HCT116 (cell line): ENCODE measurements around the gene GBP6. TPM values are rescaled to one million over a fixed set of nuclear protein-coding genes. Genes with fewer than 3 reads are reported as not detected.

Experiments used
- ATAC-seq: fragments of 200-7000 bp; cut with Tn5 transposase; 2 replicates; pipeline ENCODE4 v1.9.1; 2020; ENCODE audit warnings: mild to moderate bottlenecking, moderate library complexity
- BruUV-seq: library from RNA; stranded (reverse); fragments of 400-500 nt; replicated peaks from 2 replicates; lab custom pipeline; 2021; lab: Mats Ljungman, UMichigan
- CTCF ChIA-PET: fragments of 300-600 bp; sonication (Branson Sonifier 250); formaldehyde crosslinking; loops from one replicate; lab custom pipeline; 2021; ENCODE audit warnings: antibody characterized with exemption; lab: Charles Lee
- POLR2A ChIA-PET: fragments of 300-600, 350-600 bp; sonication (Branson Sonifier 250); formaldehyde crosslinking; loops from one replicate; lab custom pipeline; 2021; ENCODE audit warnings: antibody characterized with exemption; lab: Charles Lee
- RAD21 ChIA-PET, 2 experiments: fragments of 300-600 bp; sonication (Branson Sonifier 250); formaldehyde crosslinking; loops; one replicate each; lab custom pipeline; 2023; ENCODE audit warnings: low total read pairs in 2 of 2; ENCODE audit not compliant: uncharacterized antibody in 2 of 2, unreplicated experiment in 2 of 2, low non-redundant PET in 1 of 2; lab: Charles Lee
- DNase-seq: peaks from one replicate; pipeline ENCODE4 v3.0.0-alpha.2; 2010; ENCODE audit warnings: low read depth, low spot score
- H2AFZ ChIP-seq: fragments of 200-600 bp; shearing (Covaris generic), sonication (generic); 2 replicates; pipeline ENCODE4 v1.6.1; 2017; ENCODE audit warnings: low read depth, mixed run types, mixed read lengths, antibody characterized with exemption, low read length; ENCODE audit not compliant: poor library complexity, severe bottlenecking
- H3K27ac ChIP-seq: 2 replicates; pipeline ENCODE4 v1.5.1; 2012; ENCODE audit warnings: low read depth, low read length
- H3K27me3 ChIP-seq: fragments of 200-600 bp; sonication (generic); 2 replicates; pipeline ENCODE4 v1.6.1; 2016; ENCODE audit warnings: mixed run types, low read length, mixed read lengths; ENCODE audit not compliant: insufficient read depth
- H3K36me3 ChIP-seq, 2 experiments: fragments of 200-500 bp in 1 of 2; fragments of 200-600 bp in 1 of 2; sonication (Bioruptor generic) in 1 of 2; sonication (generic) in 1 of 2; 2 replicates each; pipeline versions ENCODE4 v1.5.1 to v1.6.1; 2014 to 2016; ENCODE audit warnings: low read length in 2 of 2, inconsistent platforms in 1 of 2, mixed read lengths in 1 of 2, mixed run types in 1 of 2; ENCODE audit not compliant: insufficient read depth in 2 of 2, control insufficient read depth in 1 of 2
- H3K4me1 ChIP-seq, 2 experiments: fragments of 200-600 bp in 1 of 2; sonication (generic) in 1 of 2; 2 replicates each; pipeline versions ENCODE4 v1.5.1 to v1.6.1; 2012 to 2017; ENCODE audit warnings: low read length in 2 of 2, inconsistent platforms in 1 of 2, mild to moderate bottlenecking in 1 of 2, mixed read lengths in 1 of 2, mixed run types in 1 of 2, moderate library complexity in 1 of 2; ENCODE audit not compliant: insufficient read depth in 2 of 2, control insufficient read depth in 1 of 2
- H3K4me2 ChIP-seq: fragments of 200-600 bp; sonication (generic); 2 replicates; pipeline ENCODE4 v1.6.1; 2017; ENCODE audit warnings: mixed run types, low read length, mixed read lengths
- H3K4me3 ChIP-seq, 2 experiments: fragments of 200-600 bp in 1 of 2; sonication (generic) in 1 of 2; replicated peaks in 1 of 2; 2 replicates each; pipeline ENCODE4 v1.5.1; 2011 to 2016; ENCODE audit warnings: low read length in 2 of 2, control low read depth in 1 of 2, low read depth in 1 of 2, mild to moderate bottlenecking in 1 of 2, mixed read lengths in 1 of 2, mixed run types in 1 of 2
- H3K79me2 ChIP-seq: fragments of 200-600 bp; sonication (generic); 2 replicates; pipeline ENCODE4 v1.6.1; 2017; ENCODE audit warnings: mild to moderate bottlenecking, mixed run types, low read length, moderate library complexity, mixed read lengths; ENCODE audit not compliant: insufficient read depth
- H3K9ac ChIP-seq: fragments of 200-600 bp; sonication (generic); 2 replicates; pipeline ENCODE4 v1.6.1; 2016; ENCODE audit warnings: low read length, mixed read lengths
- H3K9me2 ChIP-seq: fragments of 200-600 bp; sonication (generic), shearing (Covaris generic); 2 replicates; pipeline ENCODE4 v1.6.1; 2017; ENCODE audit warnings: mixed run types, mild to moderate bottlenecking, moderate library complexity; ENCODE audit not compliant: insufficient read depth
- H3K9me3 ChIP-seq, 2 experiments: fragments of 200-500 bp in 1 of 2; fragments of 200-600 bp in 1 of 2; sonication (Bioruptor generic) in 1 of 2; sonication (generic) in 1 of 2; 2 replicates each; pipeline ENCODE4 v1.6.1; 2014 to 2017; ENCODE audit warnings: low read length in 2 of 2, mixed read lengths in 2 of 2, inconsistent platforms in 1 of 2, low read depth in 1 of 2, mild to moderate bottlenecking in 1 of 2, mixed run types in 1 of 2, moderate library complexity in 1 of 2; ENCODE audit not compliant: control insufficient read depth in 1 of 2, insufficient read depth in 1 of 2
- H4K20me1 ChIP-seq: fragments of 200-600 bp; sonication (generic), shearing (Covaris generic); 2 replicates; pipeline ENCODE4 v1.6.1; 2017; ENCODE audit warnings: mixed run types, mild to moderate bottlenecking, moderate library complexity; ENCODE audit not compliant: insufficient read depth
- ATF3 ChIP-seq: IDR thresholded peaks from 2 replicates; pipeline ENCODE4 v1.6.1; 2012
- CBX3 ChIP-seq: IDR thresholded peaks from 2 replicates; pipeline ENCODE4 v1.6.1; 2012; ENCODE audit warnings: low read depth
- CTCF ChIP-seq, 3 experiments: fragments of 200-600 bp in 1 of 3; sonication (generic) in 1 of 3; IDR thresholded peaks in 2 of 3; conservative IDR thresholded peaks in 1 of 3; 2 replicates each; pipeline ENCODE4 v1.5.1; 2012 to 2017; ENCODE audit warnings: low read depth in 2 of 3, low read length in 2 of 3, antibody characterized with exemption in 1 of 3, borderline replicate concordance in 1 of 3, control low read depth in 1 of 3, mild to moderate bottlenecking in 1 of 3, mixed read lengths in 1 of 3, mixed run types in 1 of 3, moderate library complexity in 1 of 3; ENCODE audit not compliant: insufficient read depth in 1 of 3
- EGR1 ChIP-seq: IDR thresholded peaks from 2 replicates; pipeline ENCODE4 v1.6.1; 2012; ENCODE audit warnings: low read depth
- ELF1 ChIP-seq: IDR thresholded peaks from 2 replicates; pipeline ENCODE4 v1.6.1; 2012; ENCODE audit warnings: low read depth, borderline replicate concordance
- EZH2phosphoT487 ChIP-seq: fragments of 200-600 bp; IDR thresholded peaks from 2 replicates; pipeline ENCODE4 v1.6.1; 2018; ENCODE audit warnings: antibody characterized with exemption, borderline replicate concordance
- FOSL1 ChIP-seq: IDR thresholded peaks from 2 replicates; pipeline ENCODE4 v1.6.1; 2012; ENCODE audit warnings: low read depth
- MAX ChIP-seq: IDR thresholded peaks from 2 replicates; pipeline ENCODE4 v1.6.1; 2012
- POLR2A ChIP-seq: IDR thresholded peaks from 2 replicates; pipeline ENCODE4 v1.7.0; 2011; ENCODE audit warnings: borderline replicate concordance; ENCODE audit not compliant: insufficient read depth, insufficient read length; ENCODE audit errors: extremely low read depth
- REST ChIP-seq: IDR thresholded peaks from 2 replicates; pipeline ENCODE4 v1.6.1; 2012; ENCODE audit warnings: low read depth
- SIN3A ChIP-seq: IDR thresholded peaks from 2 replicates; pipeline ENCODE4 v1.6.1; 2012; ENCODE audit warnings: low read depth
- TCF7L2 ChIP-seq: IDR thresholded peaks from 2 replicates; pipeline ENCODE4 v1.7.0; 2011; ENCODE audit warnings: borderline replicate concordance, inconsistent platforms; ENCODE audit not compliant: insufficient read depth, insufficient read length; ENCODE audit errors: extremely low read depth
- YY1 ChIP-seq: IDR thresholded peaks from 2 replicates; pipeline ENCODE4 v1.6.1; 2011; ENCODE audit warnings: low read length, low read depth, moderate library complexity, mild to moderate bottlenecking; ENCODE audit not compliant: insufficient replicate concordance; ENCODE audit errors: extremely low read depth
- ZBTB33 ChIP-seq: IDR thresholded peaks from 2 replicates; pipeline ENCODE4 v1.6.1; 2011; ENCODE audit warnings: mild to moderate bottlenecking, low read length, moderate library complexity; ENCODE audit not compliant: insufficient replicate concordance; ENCODE audit errors: extremely low read depth
- ZFX ChIP-seq: fragments of 450-650 bp; IDR thresholded peaks from 2 replicates; pipeline ENCODE4 v1.6.1; 2017
- ZNF274 ChIP-seq: fragments of 200-500 bp; sonication (Bioruptor generic); IDR thresholded peaks from 2 replicates; pipeline ENCODE4 v1.6.1; 2014; ENCODE audit warnings: mild to moderate bottlenecking, low read depth, low read length, inconsistent platforms
- intact Hi-C: fragments of 100-400 bp; cut with micrococcal nuclease; formaldehyde crosslinking; loops from 2 replicates; pipeline ENCODE4 v1.10.0; 2022
- total RNA-seq: library from RNA; stranded (reverse); gene quantifications from one replicate; pipeline ENCODE4 v1.2.1, GENCODE V29; 2021; ENCODE audit not compliant: unreplicated experiment

Gene GBP6
- total RNA-seq, 1 experiment from 2014 or later: not detected

GRCh38 chr1:89433421-89433820 is 69.6 kb downstream of the GBP6 start:
- H4K20me1 ChIP-seq: no peaks in the 10 kb centered on the region
- ChIA-PET POLR2A (no interaction called here), RAD21 (no interaction called here), CTCF (no interaction called here)
- no peaks in the 10 kb centered on the region for H3K36me3 ChIP-seq
- H3K27me3 ChIP-seq: no peaks in the 10 kb centered on the region
- H3K4me3 ChIP-seq: no peak overlapping the region
- no peak for DNase-seq
- ATAC-seq: no peak
- BruUV-seq: no TSS peak
- H3K9ac ChIP-seq: no peak overlapping the region
- no peaks in the 10 kb centered on the region for H3K9me2 ChIP-seq
- no peak for TF ChIP-seq ZFX
- TF ChIP-seq ZNF274: no peak
- no peak for TF ChIP-seq EZH2phosphoT487
- no peak for TF ChIP-seq MAX
- TF ChIP-seq EGR1: no peak
- TF ChIP-seq ATF3: no peak
- no peak for TF ChIP-seq SIN3A
- TF ChIP-seq CBX3: no peak
- TF ChIP-seq YY1: no peak
- no peak for TF ChIP-seq ELF1
- TF ChIP-seq REST: no peak
- no peak for TF ChIP-seq CTCF (IDR thresholded peaks at IDR 0.05 in 2 of 3, conservative IDR thresholded peaks at IDR 0.05 in 1 of 3; ENCODE audit: borderline replicate concordance in 1 of 3, insufficient read depth in 1 of 3, low read depth in 2 of 3, low read length in 2 of 3)
- no peak for TF ChIP-seq POLR2A
- no peak for TF ChIP-seq TCF7L2
- no peak for TF ChIP-seq ZBTB33
- TF ChIP-seq FOSL1: no peak
- TF ChIP-seq, all 23 proteins: peak for 0
- no peaks in the 10 kb centered on the region for H3K4me1 ChIP-seq
- H3K79me2 ChIP-seq: no peaks in the 10 kb centered on the region
- H3K27ac ChIP-seq: no peak overlapping the region
- H3K4me2 ChIP-seq: no peak overlapping the region
- H2AFZ ChIP-seq: no peak overlapping the region
- intact Hi-C loops: no loop called here
- no peaks in the 10 kb centered on the region for H3K9me3 ChIP-seq
